SK-N-SH (cell line): Measurements from ENCODE around the gene INPP5A.
"Not testable (repeated sequence)": the region's sequence is repeated elsewhere in the genome, so short reads cannot be mapped to it uniquely, and the experiment has no call there.

Experiments used
- CHD2 ChIP-seq: fragments of 150-350 bp; IDR thresholded peaks from 2 replicates; pipeline ENCODE4 v1.6.1; 2018; ENCODE audit warnings: low read length; ENCODE audit not compliant: partially characterized antibody
- CTCF ChIP-seq: fragments of 200-600 bp; sonication (generic); IDR thresholded peaks from 2 replicates; pipeline ENCODE4 v1.6.1; 2017; ENCODE audit warnings: antibody characterized with exemption, mild to moderate bottlenecking, moderate library complexity
- EP300 ChIP-seq, 2 experiments: IDR thresholded peaks; 2 replicates each; pipeline versions ENCODE4 v1.4.0 to v1.6.1; 2012; ENCODE audit warnings: borderline replicate concordance in 1 of 2, low read depth in 1 of 2, low read length in 1 of 2
- GABPA ChIP-seq: IDR thresholded peaks from 2 replicates; pipeline ENCODE4 v1.4.0; 2012; ENCODE audit warnings: low read depth, mild to moderate bottlenecking
- SIN3A ChIP-seq: IDR thresholded peaks from 2 replicates; pipeline ENCODE4 v1.6.1; 2012; ENCODE audit warnings: low read depth, mild to moderate bottlenecking, low read length, moderate library complexity, borderline replicate concordance
- TAF1 ChIP-seq: IDR thresholded peaks from 2 replicates; pipeline ENCODE4 v1.6.1; 2012; ENCODE audit warnings: low read depth, mild to moderate bottlenecking, low read length, moderate library complexity, borderline replicate concordance
- ZBTB33 ChIP-seq: IDR thresholded peaks from 2 replicates; pipeline ENCODE4 v1.4.0; 2012; ENCODE audit warnings: low read depth, borderline replicate concordance

GRCh38 chr10:132553568-132553967 is 16.0 kb downstream of the INPP5A start:
- TF ChIP-seq TAF1; EP300 (IDR thresholded peaks at IDR 0.05; ENCODE audit: borderline replicate concordance in 1 of 2, low read depth in 1 of 2, low read length in 1 of 2); ZBTB33; CHD2; GABPA; CTCF; SIN3A: not testable (repeated sequence)
